GM10266 (cell line): Measurements from ENCODE around the gene IL23R.

ENCODE experiments used
- DNase-seq: peaks from one replicate; pipeline ENCODE4 v3.0.0; 2012; ENCODE audit errors: extremely low spot score
- TF ChIP-seq, protein P1 (sequence below): IDR thresholded peaks from 2 replicates; pipeline ENCODE4 v1.5.1; 2012; ENCODE audit warnings: mild to moderate bottlenecking, low read depth; ENCODE audit not compliant: control insufficient read depth, insufficient read depth; ENCODE audit errors: missing control alignments

IL23R gene

DNA sequence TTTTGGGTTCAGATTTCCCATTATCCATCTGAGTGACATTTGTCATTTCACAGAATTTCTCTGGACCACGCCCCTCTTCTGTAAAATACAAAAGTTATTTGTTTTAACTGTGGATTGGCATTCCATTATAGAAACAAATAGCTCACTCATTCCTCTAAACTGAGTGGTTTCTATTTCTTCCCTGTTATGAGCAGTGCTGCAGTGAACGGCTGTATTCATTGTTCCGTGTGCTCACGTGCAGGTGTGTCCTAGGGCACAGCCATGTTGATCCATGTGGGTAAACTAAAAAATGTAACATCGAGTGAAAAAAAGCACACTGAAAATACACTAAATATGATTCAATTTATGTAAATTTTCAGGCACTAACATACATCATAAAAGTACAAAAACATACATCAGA is 114.4 kb downstream of the IL23R start:
- DNase-seq, result no peak
- TF ChIP-seq, protein P1, sequence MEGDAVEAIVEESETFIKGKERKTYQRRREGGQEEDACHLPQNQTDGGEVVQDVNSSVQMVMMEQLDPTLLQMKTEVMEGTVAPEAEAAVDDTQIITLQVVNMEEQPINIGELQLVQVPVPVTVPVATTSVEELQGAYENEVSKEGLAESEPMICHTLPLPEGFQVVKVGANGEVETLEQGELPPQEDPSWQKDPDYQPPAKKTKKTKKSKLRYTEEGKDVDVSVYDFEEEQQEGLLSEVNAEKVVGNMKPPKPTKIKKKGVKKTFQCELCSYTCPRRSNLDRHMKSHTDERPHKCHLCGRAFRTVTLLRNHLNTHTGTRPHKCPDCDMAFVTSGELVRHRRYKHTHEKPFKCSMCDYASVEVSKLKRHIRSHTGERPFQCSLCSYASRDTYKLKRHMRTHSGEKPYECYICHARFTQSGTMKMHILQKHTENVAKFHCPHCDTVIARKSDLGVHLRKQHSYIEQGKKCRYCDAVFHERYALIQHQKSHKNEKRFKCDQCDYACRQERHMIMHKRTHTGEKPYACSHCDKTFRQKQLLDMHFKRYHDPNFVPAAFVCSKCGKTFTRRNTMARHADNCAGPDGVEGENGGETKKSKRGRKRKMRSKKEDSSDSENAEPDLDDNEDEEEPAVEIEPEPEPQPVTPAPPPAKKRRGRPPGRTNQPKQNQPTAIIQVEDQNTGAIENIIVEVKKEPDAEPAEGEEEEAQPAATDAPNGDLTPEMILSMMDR, result no peak

DNA sequence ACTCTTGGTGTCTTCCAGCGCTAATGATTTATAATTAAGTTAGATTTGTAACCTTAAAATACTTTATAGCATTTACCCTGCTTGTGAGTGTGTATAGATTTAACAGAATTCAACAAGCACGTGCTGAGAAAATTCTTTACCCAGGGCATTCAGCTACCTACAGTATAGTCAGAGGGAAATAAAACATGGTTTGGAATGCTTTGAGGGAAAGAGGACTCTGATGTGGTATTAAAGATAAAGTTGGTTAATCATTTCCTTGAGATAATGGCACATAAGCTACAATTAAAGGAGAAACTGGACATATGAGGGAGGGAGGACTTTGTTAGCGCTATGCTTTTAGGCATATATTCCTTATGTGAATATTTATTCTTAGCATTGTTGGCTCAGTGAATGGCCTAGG is 115.0 kb downstream of the IL23R start:
- no peak for DNase-seq
- TF ChIP-seq, protein P1, result no peak

DNA sequence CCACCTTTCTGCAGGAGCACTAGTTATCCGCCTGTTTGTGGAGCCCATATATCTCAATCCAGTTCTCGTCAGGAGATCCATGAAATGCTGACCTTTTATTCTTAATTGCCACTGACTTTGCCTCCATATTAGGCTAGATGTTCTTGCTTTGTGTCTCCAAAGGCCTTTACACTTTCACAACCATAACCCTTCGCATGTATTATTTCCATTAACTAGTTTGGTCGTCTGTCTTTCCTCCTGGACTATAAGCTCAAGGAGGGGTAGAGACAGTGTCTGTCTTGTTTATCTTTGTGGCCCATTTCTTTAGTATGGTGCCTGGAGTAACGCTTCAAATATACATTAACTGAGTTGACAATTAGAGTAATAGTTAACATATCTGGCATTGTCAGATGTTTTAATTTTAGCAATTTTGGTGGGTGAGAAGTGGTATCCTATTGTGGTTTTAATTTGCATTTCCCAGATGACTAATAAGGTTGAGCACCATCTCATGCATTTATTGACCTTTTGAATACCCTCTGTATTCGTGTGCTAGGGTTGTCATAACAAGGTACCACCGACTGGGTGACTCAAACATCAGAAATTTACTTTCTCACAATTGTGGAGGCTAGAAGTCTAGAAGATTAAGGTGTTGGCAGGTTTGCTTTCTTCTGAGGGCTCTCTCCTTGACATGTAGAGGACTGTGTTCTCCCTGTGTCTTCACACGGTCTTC is 119.7 kb downstream of the IL23R start:
- TF ChIP-seq, protein P1, result peak; percentile 38
- DNase-seq, result no peak

DNA sequence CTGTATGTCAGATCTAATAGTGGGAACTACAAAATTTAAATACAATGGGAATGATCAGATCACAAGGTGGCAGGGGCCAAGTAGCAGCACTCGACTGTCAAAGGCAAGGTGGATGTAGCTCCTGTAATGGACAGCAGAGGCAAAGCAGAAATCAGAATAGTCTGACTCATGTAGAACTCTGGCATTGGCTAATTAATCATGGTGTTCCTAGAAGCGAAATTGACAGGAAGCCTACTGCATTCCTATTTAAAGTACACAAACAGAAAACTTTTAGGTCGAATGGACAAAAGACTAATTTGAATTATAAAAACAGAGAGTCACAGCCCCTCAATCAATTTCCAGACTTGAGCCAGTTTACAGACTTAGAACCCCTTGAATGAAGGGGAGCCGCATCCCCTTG is 124.0 kb downstream of the IL23R start:
- TF ChIP-seq, protein P1, result no peak
- no peak for DNase-seq

DNA sequence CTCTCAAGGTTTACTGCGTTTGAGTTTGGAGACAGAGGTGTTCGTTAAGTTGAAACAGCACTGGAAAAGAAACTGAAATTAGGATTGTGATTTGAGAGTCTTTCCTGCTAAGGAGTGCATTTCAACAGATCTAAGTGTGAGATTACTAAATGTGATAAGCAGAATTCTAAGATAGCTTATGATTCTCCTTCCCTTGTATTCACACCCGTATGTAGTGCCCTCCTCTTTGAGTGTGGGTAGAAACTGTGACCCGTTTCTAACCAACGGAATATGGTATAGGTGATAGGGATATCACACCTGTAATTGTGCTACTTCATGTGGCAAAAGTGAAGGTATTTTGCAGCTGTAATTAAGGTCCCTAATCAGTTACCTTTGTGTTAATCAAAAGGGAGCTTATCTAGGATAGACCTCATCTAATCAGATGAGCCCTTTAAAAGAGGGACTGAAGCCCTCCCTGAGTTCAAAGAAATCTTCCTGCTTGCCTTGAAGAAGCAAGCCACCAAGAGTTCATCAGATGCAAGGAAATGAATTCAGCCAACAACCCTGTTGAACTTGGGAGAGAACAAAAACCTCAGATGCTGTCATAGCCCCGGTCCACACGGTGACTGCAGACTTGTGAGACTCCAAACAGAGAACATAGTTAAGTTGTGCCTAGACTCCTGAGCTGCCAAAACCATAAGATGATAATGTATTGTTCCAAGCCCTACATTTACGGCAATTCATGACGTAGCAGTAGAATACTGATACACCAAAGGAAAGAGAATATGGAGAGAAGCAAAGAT is 128.8 kb downstream of the IL23R start:
- TF ChIP-seq, protein P1, result no peak
- no peak for DNase-seq

DNA sequence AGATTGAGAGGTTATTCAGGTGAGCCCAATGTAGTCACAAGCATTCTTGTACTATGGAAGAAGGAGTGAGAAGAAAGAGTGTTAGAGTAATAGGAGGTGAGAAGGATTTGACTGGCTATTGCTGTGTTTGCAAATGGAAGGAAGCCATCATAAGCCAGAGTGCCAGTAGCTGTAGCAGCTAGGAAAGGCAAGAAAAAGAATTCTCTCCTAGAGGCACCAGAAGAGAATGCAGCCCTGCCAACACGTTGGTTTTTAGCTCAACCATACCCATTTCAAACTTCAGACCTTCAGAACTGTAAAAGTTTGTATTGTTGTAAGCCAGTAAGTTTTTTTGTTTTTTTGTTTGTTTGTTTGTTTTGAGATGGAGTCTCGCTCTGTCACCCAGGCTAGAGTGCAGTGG is 132.5 kb downstream of the IL23R start:
- DNase-seq, result no peak
- TF ChIP-seq, protein P1, result no peak

DNA sequence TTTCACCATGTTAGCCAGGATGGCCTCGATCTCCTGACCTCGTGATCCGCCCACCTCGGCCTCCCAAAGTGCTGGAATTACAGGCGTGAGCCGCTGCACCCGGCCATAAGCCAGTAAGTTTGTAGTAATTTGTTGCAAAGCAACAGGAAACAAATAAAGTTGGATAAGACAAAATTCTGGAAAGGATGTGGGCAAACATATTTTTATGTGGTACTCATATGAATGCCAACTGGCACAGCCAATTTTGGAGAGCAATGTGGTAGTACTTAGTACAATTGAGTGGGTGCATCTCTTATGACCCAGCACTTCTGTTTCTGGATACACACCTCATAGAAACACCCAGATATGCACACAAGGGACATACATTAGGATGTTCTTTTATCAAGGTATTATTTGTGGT is 133.0 kb downstream of the IL23R start:
- no peak for DNase-seq
- TF ChIP-seq, protein P1, result no peak
